K562 (cell line): ENCODE data around the gene ZNF324B. TPM values are rescaled to one million over a fixed set of nuclear protein-coding genes. Genes with fewer than 3 reads are reported as not detected.

Experiments used
- ARID1B ChIP-seq: fragments of 450-650 bp; IDR thresholded peaks from 2 replicates; pipeline ENCODE4 v1.6.1; 2016; ENCODE audit warnings: antibody characterized with exemption, mild to moderate bottlenecking, inconsistent platforms
- BRF2 ChIP-seq: IDR thresholded peaks from 3 replicates; pipeline ENCODE4 v1.6.1; 2011; ENCODE audit warnings: borderline replicate concordance, mild to moderate bottlenecking; ENCODE audit not compliant: insufficient read length, insufficient read depth
- CBFA2T2 ChIP-seq: fragments of 450-650 bp; conservative IDR thresholded peaks from 2 replicates; pipeline ENCODE4 v1.6.1; 2017; ENCODE audit warnings: mild to moderate bottlenecking
- CTCFL ChIP-seq: IDR thresholded peaks from 2 replicates; pipeline ENCODE4 v1.6.1; 2011; ENCODE audit warnings: borderline replicate concordance, low read depth, mild to moderate bottlenecking, moderate library complexity, low read length; ENCODE audit not compliant: insufficient read depth, poor library complexity, severe bottlenecking
- EZH2 ChIP-seq: IDR thresholded peaks from 2 replicates; pipeline ENCODE4 v1.6.1; 2012; ENCODE audit warnings: low read depth, mild to moderate bottlenecking, inconsistent platforms, low read length, borderline replicate concordance
- FOXM1 ChIP-seq, 2 experiments: fragments of 450-650 bp in 1 of 2; sonication (generic) in 1 of 2; formaldehyde crosslinking in 1 of 2; IDR thresholded peaks; 2 replicates each; pipeline versions ENCODE4 v1.6.1 to v1.9.0; 2017 to 2022; ENCODE audit warnings: low read depth in 2 of 2, mild to moderate bottlenecking in 2 of 2, missing genetic modification reagents in 1 of 2, moderate library complexity in 1 of 2
- GTF2E2 ChIP-seq: fragments of 200-800 bp; sonication (Bioruptor generic); IDR thresholded peaks from 2 replicates; pipeline ENCODE4 v1.6.1; 2016; ENCODE audit warnings: missing genetic modification characterization, missing compliant biosample characterization
- HDAC1 ChIP-seq, 2 experiments: fragments of 450-650 bp; IDR thresholded peaks; 2 replicates each; pipeline ENCODE4 v1.6.1; 2016 to 2017; ENCODE audit warnings: inconsistent platforms in 1 of 2, mild to moderate bottlenecking in 1 of 2, moderate library complexity in 1 of 2
- IRF2 ChIP-seq: sonication (generic); formaldehyde crosslinking; IDR thresholded peaks from 2 replicates; pipeline ENCODE4 v1.8.1; 2022; ENCODE audit warnings: mild to moderate bottlenecking, missing genetic modification reagents
- KDM5B ChIP-seq: fragments of 200-600 bp; sonication (generic); IDR thresholded peaks from 2 replicates; pipeline ENCODE4 v1.6.1; 2012; ENCODE audit warnings: low read depth, mild to moderate bottlenecking, moderate library complexity, low read length, control low read depth, inconsistent platforms; ENCODE audit not compliant: insufficient replicate concordance
- MED1 ChIP-seq: sonication (generic); formaldehyde crosslinking; IDR thresholded peaks from 2 replicates; pipeline ENCODE4 v1.8.1; 2023; ENCODE audit warnings: missing genetic modification reagents, borderline replicate concordance
- POLR2A ChIP-seq: fragments of 450-650 bp; conservative IDR thresholded peaks from 2 replicates; pipeline ENCODE4 v1.6.1; 2016
- RBM39 ChIP-seq: fragments of 200-400 bp; formaldehyde crosslinking; optimal IDR thresholded peaks from 2 replicates; pipeline ENCODE3; 2018; ENCODE audit warnings: low read depth, low read length
- SLC30A9 ChIP-seq: fragments of 250-450 bp; sonication (Bioruptor Pico); IDR thresholded peaks from 2 replicates; pipeline ENCODE4 v1.8.0; 2022; ENCODE audit warnings: mild to moderate bottlenecking, moderate library complexity
- STAT5B ChIP-seq: fragments of 250-450 bp; sonication (Bioruptor Pico); IDR thresholded peaks from 2 replicates; pipeline ENCODE4 v1.8.0; 2021; ENCODE audit warnings: mild to moderate bottlenecking, inconsistent platforms
- SUPT5H ChIP-seq: fragments of 450-650 bp; IDR thresholded peaks from 2 replicates; pipeline ENCODE4 v1.6.1; 2016
- ZBTB1 ChIP-seq: sonication (generic); formaldehyde crosslinking; IDR thresholded peaks from 2 replicates; pipeline ENCODE4 v1.8.1; 2023; ENCODE audit warnings: missing genetic modification reagents, low read depth, mild to moderate bottlenecking, borderline replicate concordance
- ZBTB11 ChIP-seq, 3 experiments: fragments of 200-800 bp in 1 of 3; fragments of 250-450 bp in 1 of 3; fragments of 450-650 bp in 1 of 3; sonication (Bioruptor Pico) in 1 of 3; sonication (Bioruptor generic) in 1 of 3; formaldehyde crosslinking in 1 of 3; IDR thresholded peaks; 2 replicates each; pipeline versions ENCODE4 v1.6.1 to v1.8.0; 2016 to 2022; ENCODE audit warnings: mild to moderate bottlenecking in 2 of 3, missing genetic modification characterization in 2 of 3, missing compliant biosample characterization in 1 of 3, moderate library complexity in 1 of 3
- ZNF561 ChIP-seq: fragments of 450-650 bp; formaldehyde crosslinking; conservative IDR thresholded peaks from 2 replicates; pipeline ENCODE4 v1.4.0; 2020; ENCODE audit warnings: mild to moderate bottlenecking, moderate library complexity
- ZNF583 ChIP-seq: fragments of 250-450 bp; sonication (Bioruptor Pico); IDR thresholded peaks from 2 replicates; pipeline ENCODE4 v1.4.0; 2020
- ZNF699 ChIP-seq: fragments of 250-450 bp; sonication (Bioruptor Pico); IDR thresholded peaks from 2 replicates; pipeline ENCODE4 v1.8.0; 2021; ENCODE audit warnings: mild to moderate bottlenecking, moderate library complexity; ENCODE audit not compliant: insufficient replicate concordance
- ZNF830 ChIP-seq: fragments of 250-450 bp; sonication (Bioruptor Pico); IDR thresholded peaks from 2 replicates; pipeline ENCODE4 v1.5.0; 2021; ENCODE audit warnings: mild to moderate bottlenecking
- polyA plus RNA-seq, 8 experiments: library from polyadenylated mRNA; depleted of rRNA in 4 of 8; stranded (reverse) in 5 of 8; unstranded in 3 of 8; fragments of >200 nt; fragmentation: Nextera tagmentation in 2 of 8; fragmentation: Illumina TruSeq in 1 of 8; extraction: Ambion mirVana in 2 of 8; extraction: Trizol in 1 of 8; gene quantifications; 2 replicates each; pipeline versions ENCODE4 v1.2.1 to v1.2.3, GENCODE V29; 2011 to 2014; ENCODE audit warnings: inconsistent platforms in 1 of 8, missing spikeins in 1 of 8
- total RNA-seq, 7 experiments: library from RNA; depleted of rRNA in 6 of 7; stranded (reverse); fragments of >200 nt in 6 of 7; fragmentation: Illumina TruSeq in 2 of 7; extraction: Trizol in 2 of 7; gene quantifications; 2 replicates each; pipeline versions ENCODE4 v1.2.1 to v1.2.3, GENCODE V29; 2011 to 2021; ENCODE audit warnings: low replicate concordance in 1 of 7

ZNF324B gene
- total and polyA plus RNA-seq, 9 of the 15 experiments (the other 6 are each of a cell fraction or from before 2014, with no cell fraction given), result 0.20 to 13.5 (median 5.7) TPM

GRCh38 chr19:58474997-58475713 is 23.7 kb downstream of the ZNF324B start (continued):
- no peak for TF ChIP-seq CTCFL
- no peak for TF ChIP-seq GTF2E2 (tag)
- TF ChIP-seq MED1 (CRISPR knock-in tag), result no peak
- TF ChIP-seq KDM5B, result peak; percentile 16
- TF ChIP-seq ZNF561, result no peak
- peak in 1 of 2 experiments; percentile 75; a peak in 2 of 4 replicates for TF ChIP-seq HDAC1 (IDR thresholded peaks at IDR 0.05)
- 0 out of 2 replicates have a peak, but pooled peaks have one; percentile 21 for TF ChIP-seq ZNF830
- no peak for TF ChIP-seq ZBTB11 (CRISPR knock-in tag; IDR thresholded peaks at IDR 0.05)
- peak; percentile 53 for TF ChIP-seq RBM39
- no peak for TF ChIP-seq ZNF699 (CRISPR knock-in tag)
- TF ChIP-seq EZH2, result no peak
- TF ChIP-seq POLR2A, result peak; percentile 52
- no peak for TF ChIP-seq ZNF583 (CRISPR knock-in tag)
- no peak for TF ChIP-seq STAT5B (CRISPR knock-in tag)
- peak; percentile 57; the same call in 1 of the 2 replicates for TF ChIP-seq SUPT5H
- no peak for TF ChIP-seq ZBTB1 (CRISPR knock-in tag)
- TF ChIP-seq SLC30A9, result no peak
- TF ChIP-seq IRF2, result no peak
- no peak for TF ChIP-seq BRF2
- no peak; the same call in 1 of the 2 replicates for TF ChIP-seq ARID1B
- peak; percentile 44; the same call in 1 of the 2 replicates for TF ChIP-seq FOXM1 (IDR thresholded peaks at IDR 0.05; ENCODE audit: low read depth)
- TF ChIP-seq FOXM1 (CRISPR knock-in tag; IDR thresholded peaks at IDR 0.05; ENCODE audit: low read depth), result no peak
- TF ChIP-seq CBFA2T2, result no peak
